Stimulated activated naive CD4-positive, alpha-beta T cell treated with Interleukin-2 at 50 U/mL for 16 hours (primary cell): ENCODE measurements around the gene ST6GALNAC5.
"Not testable (repeated sequence)": the region's sequence is repeated elsewhere in the genome, so short reads cannot be mapped to it uniquely, and the experiment has no call there.

ENCODE experiments used
- DNase-seq: peaks from one replicate; lab custom pipeline; 2025; lab: John Stamatoyannopoulos, UW

Gene ST6GALNAC5

GRCh38 chr1:76867342-76868130 is at the start of gene ST6GALNAC5:
Gene ST6GALNAC5 (plus strand): TSS chr1:76867480.
- DNase-seq, result no peak

GRCh38 chr1:76820028-76820427 is 47.3 kb upstream of the ST6GALNAC5 start:
- DNase-seq, result no peak

- DNase-seq, result not testable (repeated sequence)
These were observed 44.3 kb upstream of the ST6GALNAC5 start for GRCh38 chr1:76822961-76823360.

- DNase-seq, result no peak
These were observed 43.2 kb upstream of the ST6GALNAC5 start for GRCh38 chr1:76824106-76824505.

GRCh38 chr1:76826072-76826845 is 41.0 kb upstream of the ST6GALNAC5 start:
- no peak for DNase-seq

- DNase-seq, result no peak
These were observed 40.2 kb upstream of the ST6GALNAC5 start for GRCh38 chr1:76827066-76827465.

- DNase-seq, result no peak
These were observed 36.9 kb upstream of the ST6GALNAC5 start for GRCh38 chr1:76830373-76830772.

GRCh38 chr1:76832521-76832920 is 34.8 kb upstream of the ST6GALNAC5 start:
- no peak for DNase-seq

GRCh38 chr1:76833151-76833550 is 34.1 kb upstream of the ST6GALNAC5 start:
- no peak for DNase-seq

- no peak for DNase-seq
These were observed 33.4 kb upstream of the ST6GALNAC5 start for GRCh38 chr1:76833856-76834255.

- DNase-seq, result no peak
These were observed 32.1 kb upstream of the ST6GALNAC5 start for GRCh38 chr1:76835203-76835602.

- DNase-seq, result no peak
These were observed 27.0 kb upstream of the ST6GALNAC5 start for GRCh38 chr1:76840278-76840677.

GRCh38 chr1:76841460-76841859 is 25.8 kb upstream of the ST6GALNAC5 start:
- no peak for DNase-seq

- DNase-seq, result no peak
These were observed 23.3 kb upstream of the ST6GALNAC5 start for GRCh38 chr1:76843821-76844464.

GRCh38 chr1:76854255-76854654 is 13.0 kb upstream of the ST6GALNAC5 start:
- no peak for DNase-seq

- no peak for DNase-seq
These were observed 11.2 kb upstream of the ST6GALNAC5 start for GRCh38 chr1:76856104-76856503.

- DNase-seq, result no peak
These were observed 10.1 kb upstream of the ST6GALNAC5 start for GRCh38 chr1:76857138-76857537.

- DNase-seq, result no peak
These were observed 9.3 kb upstream of the ST6GALNAC5 start for GRCh38 chr1:76857973-76858372.

- no peak for DNase-seq
These were observed 6.1 kb upstream of the ST6GALNAC5 start for GRCh38 chr1:76861149-76861548.

- DNase-seq, result no peak
These were observed 4.8 kb upstream of the ST6GALNAC5 start for GRCh38 chr1:76862447-76862846.

GRCh38 chr1:76864383-76864782 is 2.9 kb upstream of the ST6GALNAC5 start:
- DNase-seq, result no peak

GRCh38 chr1:76865696-76866286 is 1.5 kb upstream of the ST6GALNAC5 start:
- DNase-seq, result no peak
